ENCODE results near the gene SMC3. TPM values are rescaled to one million over a fixed set of nuclear protein-coding genes. Genes with fewer than 3 reads are reported as not detected.

SMC3 gene
- total RNA-seq, 5 donors from 2014 or later (not counting 1 experiment from before 2014, with no cell fraction given): 37.1 to 42.0 (median 39.2) TPM

DNA sequence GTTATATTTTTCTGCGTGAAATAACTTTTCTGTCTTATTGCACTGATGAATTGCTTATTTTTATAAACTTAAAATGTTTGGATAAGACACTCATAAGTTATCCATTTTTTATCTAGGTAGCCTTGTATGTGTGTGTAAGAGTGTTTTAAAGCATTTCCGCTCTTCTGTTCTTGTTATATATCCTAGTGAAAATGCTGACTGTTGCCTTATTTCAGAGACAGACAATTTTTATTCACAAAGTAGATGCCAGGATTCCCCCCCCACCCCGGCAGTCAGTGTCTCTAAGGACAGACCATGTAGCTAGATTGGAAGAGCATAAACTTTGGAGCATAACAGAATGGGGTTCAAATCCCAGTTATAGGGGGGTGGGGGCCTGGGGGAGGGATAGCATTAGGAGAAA is 1.6 kb downstream of the SMC3 start:
- peaks cover 0 to 2% of the 10 kb centered on the region in 2 donors for H3K36me3 ChIP-seq (ENCODE audit: control insufficient read depth in 2 of 2, extremely low read depth in 1 of 2, insufficient read depth in 1 of 2, low read length in 1 of 2)
- CTCF ChIA-PET: interaction anchor here in 1 of 2 donors (0.7 to 1.0 kb wide), 4 partner anchors 29 to 264 kb away, joined by 4 to 5 read pairs (median 4); partner anchors contain the start of gene SMNDC1

DNA sequence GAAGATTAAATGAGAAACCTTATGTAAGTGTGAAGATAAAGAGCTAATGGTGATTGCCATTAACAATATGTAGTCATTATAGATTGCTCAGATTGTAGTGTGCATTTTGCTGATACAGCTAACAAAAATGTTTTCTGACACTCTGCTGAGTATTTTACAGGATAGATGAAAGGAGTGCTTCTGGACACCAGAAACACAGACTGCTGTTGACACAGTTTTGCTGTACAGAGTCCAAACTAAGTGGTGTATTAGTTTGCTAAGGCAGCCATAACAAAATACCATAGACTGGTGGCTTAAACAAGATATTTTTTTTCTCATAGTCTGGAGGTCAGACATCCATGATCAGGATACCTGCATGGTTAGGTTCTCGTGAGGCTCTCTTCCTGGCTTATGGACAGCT is 2.2 kb downstream of the SMC3 start:
- POLR2A ChIA-PET: interaction anchor here (0.5 to 0.8 kb wide), 6 partner anchors 11 to 1128 kb away, joined by 3 to 19 read pairs (median 5); no protein-coding TSS in a partner anchor
- peaks cover 23 to 33% of the 10 kb centered on the region in 2 experiments for H3K4me1 ChIP-seq (ENCODE audit: control insufficient read depth in 1 of 2, extremely low read depth in 1 of 2, insufficient read depth in 2 of 2, low read length in 2 of 2)
- no peak overlapping the region for H3K4me3 ChIP-seq (ENCODE audit: control insufficient read depth in 1 of 2, extremely low read depth in 1 of 2, low read length in 1 of 2)

More for the DNA sequence above, 1.6 kb downstream of the SMC3 start:
- Mint-ChIP-seq H3K4me1 (peaks cover 43 to 57% (median 55%) of the 10 kb centered on the region in 3 donors), H3K36me3 (peaks cover 12% of the 10 kb centered on the region), H3K4me3 (peak overlapping the region; percentile 94 to 96 (median 95)), H3K27ac (no peak overlapping the region), H3K27me3 (peaks cover 4 to 5% of the 10 kb centered on the region in 2 donors), H3K9me3 (no peaks in the 10 kb centered on the region)
- DNase-seq (no peak), ATAC-seq (replicated peaks in 1 of 4) (no peak)
- Histone ChIP-seq H3K4me1 (ENCODE audit: control insufficient read depth in 1 of 2, extremely low read depth in 1 of 2, insufficient read depth in 2 of 2, low read length in 2 of 2) (peaks cover 20 to 32% of the 10 kb centered on the region in 2 experiments), H3K4me3 (ENCODE audit: control insufficient read depth in 1 of 2, extremely low read depth in 1 of 2, low read length in 1 of 2) (peak overlapping the region in 1 of 2 donors; percentile 94), H3K9me3 (no peaks in the 10 kb centered on the region), H3K27me3 (replicated peaks in 1 of 2; ENCODE audit: control insufficient read depth in 2 of 2, extremely low read depth in 1 of 2, insufficient read depth in 2 of 2, low read length in 1 of 2) (peaks cover 0 to 4% of the 10 kb centered on the region in 2 experiments), H3K27ac (ENCODE audit: low read length) (no peak overlapping the region)
- POLR2A ChIA-PET: interaction anchor here (0.6 to 0.8 kb wide), 4 partner anchors 12 to 350 kb away, joined by 3 to 19 read pairs (median 7); no protein-coding TSS in a partner anchor
- WGBS (ENCODE audit: insufficient coverage): no CpG with 5 or more reads among the region's 3 CpGs

DNA sequence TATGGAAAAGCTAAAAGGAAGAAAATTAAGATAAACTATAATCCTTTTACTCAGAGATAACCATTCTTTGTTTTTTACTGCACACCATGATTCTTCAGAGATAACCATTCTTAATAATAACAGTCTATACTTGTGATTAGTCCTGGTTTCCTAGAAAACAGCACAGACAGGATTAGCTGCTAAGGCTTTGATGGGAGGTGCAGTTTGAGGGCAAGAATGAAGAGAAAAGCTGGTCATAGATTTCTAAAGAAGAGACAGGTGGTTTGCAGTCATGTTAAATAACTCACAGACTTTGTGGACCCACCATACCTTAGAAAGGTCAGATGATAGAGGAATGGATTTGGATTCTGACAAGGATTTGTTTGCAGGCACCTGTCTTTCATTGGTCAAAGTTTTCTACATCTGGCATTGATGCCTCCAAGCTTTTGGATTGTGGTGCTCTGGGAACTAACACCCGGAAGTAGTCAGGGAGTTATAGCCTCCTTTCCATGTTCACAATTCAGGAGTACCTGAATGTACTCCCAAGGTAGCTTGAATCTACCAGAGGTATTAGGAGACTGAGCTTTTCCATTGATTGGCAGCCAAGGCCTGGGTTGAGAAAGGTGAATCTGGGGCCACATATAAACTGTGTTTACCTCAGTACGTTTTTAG is 3.7 kb downstream of the SMC3 start:
- Histone ChIP-seq H3K36me3 (ENCODE audit: control insufficient read depth in 2 of 2, extremely low read depth in 1 of 2, insufficient read depth in 1 of 2, low read length in 1 of 2) (peaks cover 0 to 21% of the 10 kb centered on the region in 2 donors), H3K27me3 (replicated peaks in 1 of 2; ENCODE audit: control insufficient read depth in 2 of 2, extremely low read depth in 1 of 2, insufficient read depth in 2 of 2, low read length in 1 of 2) (no peaks in the 10 kb centered on the region), H3K9me3 (no peaks in the 10 kb centered on the region), H3K4me3 (ENCODE audit: control insufficient read depth in 1 of 2, extremely low read depth in 1 of 2, low read length in 1 of 2) (no peak overlapping the region), H3K27ac (ENCODE audit: low read length) (no peak overlapping the region), H3K4me1 (ENCODE audit: control insufficient read depth in 1 of 2, extremely low read depth in 1 of 2, insufficient read depth in 2 of 2, low read length in 2 of 2) (peaks cover 23 to 36% of the 10 kb centered on the region in 2 experiments)
- DNase-seq: no peak
- Mint-ChIP-seq H3K4me3 (peak overlapping the region in 1 of 3 donors; percentile 96), H3K27ac (no peak overlapping the region), H3K27me3 (no peaks in the 10 kb centered on the region), H3K9me3 (no peaks in the 10 kb centered on the region), H3K36me3 (peaks cover 23% of the 10 kb centered on the region), H3K4me1 (peaks cover 55 to 73% (median 72%) of the 10 kb centered on the region in 3 donors)
- no CpG with 5 or more reads among the region's 2 CpGs for WGBS (ENCODE audit: insufficient coverage)
- ChIA-PET CTCF (interaction anchor here (0.5 to 1.6 kb wide), 3 partner anchors 21 to 1854 kb away, joined by 3 to 4 read pairs (median 3); no protein-coding TSS in a partner anchor), POLR2A (interaction anchor here in 1 of 2 donors (0.6 kb wide), 1 partner anchor 53 kb away, joined by 3 read pairs; no protein-coding TSS in a partner anchor)
- ATAC-seq (replicated peaks in 1 of 4): no peak

More for the DNA sequence above, 2.2 kb downstream of the SMC3 start:
- no CpG with 5 or more reads among the region's 1 CpG for WGBS (ENCODE audit: insufficient coverage)
- CTCF ChIA-PET: interaction anchor here in 1 of 2 donors (0.7 to 1.6 kb wide), 4 partner anchors 20 to 261 kb away, joined by 3 to 5 read pairs (median 4); no protein-coding TSS in a partner anchor
- peaks cover 0 to 4% of the 10 kb centered on the region in 2 experiments for H3K27me3 ChIP-seq (replicated peaks in 1 of 2; ENCODE audit: control insufficient read depth in 2 of 2, extremely low read depth in 1 of 2, insufficient read depth in 2 of 2, low read length in 1 of 2)
- no peak for DNase-seq
- Mint-ChIP-seq H3K4me3 (peak overlapping the region; percentile 94 to 96 (median 95)), H3K36me3 (peaks cover 17% of the 10 kb centered on the region), H3K27me3 (no peaks in the 10 kb centered on the region), H3K27ac (peak overlapping the region in 1 of 2 donors; percentile 33), H3K4me1 (peaks cover 49 to 63% (median 61%) of the 10 kb centered on the region in 3 donors), H3K9me3 (no peaks in the 10 kb centered on the region)
- no peak overlapping the region for H3K27ac ChIP-seq (ENCODE audit: low read length)
- peaks cover 0 to 8% of the 10 kb centered on the region in 2 donors for H3K36me3 ChIP-seq (ENCODE audit: control insufficient read depth in 2 of 2, extremely low read depth in 1 of 2, insufficient read depth in 1 of 2, low read length in 1 of 2)
- H3K9me3 ChIP-seq: no peaks in the 10 kb centered on the region
- no peak for ATAC-seq (replicated peaks in 1 of 4)

DNA sequence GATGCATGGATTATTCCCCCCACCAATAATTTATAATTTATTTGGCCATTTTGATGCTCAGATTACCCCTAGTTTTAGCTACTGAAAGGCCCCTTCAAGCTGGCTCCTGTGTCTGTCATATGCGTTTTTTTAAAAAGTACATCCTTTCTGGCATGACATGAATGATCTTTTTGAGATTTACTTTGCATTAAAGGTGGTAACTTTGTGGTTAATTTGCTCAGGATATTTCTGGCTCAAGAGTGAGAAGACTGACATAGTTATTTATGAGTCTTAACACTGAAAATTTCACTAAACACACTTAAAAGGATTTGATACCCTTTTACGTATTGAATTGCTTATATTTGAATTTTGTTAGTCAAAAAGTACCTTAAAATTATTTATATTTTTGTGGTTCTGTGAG is 5.4 kb downstream of the SMC3 start:
- Histone ChIP-seq H3K4me1 (ENCODE audit: control insufficient read depth in 1 of 2, extremely low read depth in 1 of 2, insufficient read depth in 2 of 2, low read length in 2 of 2) (peaks cover 19 to 36% of the 10 kb centered on the region in 2 experiments), H3K27me3 (replicated peaks in 1 of 2; ENCODE audit: control insufficient read depth in 2 of 2, extremely low read depth in 1 of 2, insufficient read depth in 2 of 2, low read length in 1 of 2) (no peaks in the 10 kb centered on the region), H3K4me3 (ENCODE audit: control insufficient read depth in 1 of 2, extremely low read depth in 1 of 2, low read length in 1 of 2) (no peak overlapping the region), H3K27ac (ENCODE audit: low read length) (no peak overlapping the region), H3K9me3 (no peaks in the 10 kb centered on the region), H3K36me3 (ENCODE audit: control insufficient read depth in 2 of 2, extremely low read depth in 1 of 2, insufficient read depth in 1 of 2, low read length in 1 of 2) (peaks cover 3 to 31% of the 10 kb centered on the region in 2 donors)
- Mint-ChIP-seq H3K4me1 (peaks cover 54 to 70% (median 69%) of the 10 kb centered on the region in 3 donors), H3K27ac (no peak overlapping the region), H3K4me3 (peak overlapping the region in 1 of 3 donors; percentile 54), H3K27me3 (no peaks in the 10 kb centered on the region), H3K9me3 (no peaks in the 10 kb centered on the region), H3K36me3 (peaks cover 27% of the 10 kb centered on the region)
- ChIA-PET CTCF (no interaction called here), POLR2A (interaction anchor here (0.5 to 0.6 kb wide), 3 partner anchors 78 to 317 kb away, joined by 3 read pairs; no protein-coding TSS in a partner anchor)
- ATAC-seq (replicated peaks in 1 of 4) (no peak), DNase-seq (no peak)
- WGBS (ENCODE audit: insufficient coverage): 17% methylated on average over 1 of the region's 2 CpGs

DNA sequence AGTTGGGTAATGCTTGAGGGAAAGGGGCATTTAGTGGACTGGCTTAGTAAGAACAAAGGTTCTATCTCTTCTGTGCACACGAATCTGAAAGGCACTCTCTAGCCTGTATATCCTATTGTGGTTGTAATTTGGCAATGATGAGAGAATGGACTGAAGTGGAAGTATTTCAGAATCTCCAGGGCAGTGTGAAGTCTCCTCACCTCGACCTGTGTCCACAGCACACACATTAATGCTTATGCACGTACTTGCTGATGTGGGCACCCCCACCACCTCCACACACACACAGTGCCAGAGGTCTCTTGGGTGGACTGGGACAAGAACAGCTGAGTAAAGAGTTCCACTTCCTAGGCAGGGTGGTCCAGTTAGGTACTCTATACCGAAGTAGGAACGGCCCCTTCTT is 6.9 kb downstream of the SMC3 start:
- H3K27me3 ChIP-seq (replicated peaks in 1 of 2; ENCODE audit: control insufficient read depth in 2 of 2, extremely low read depth in 1 of 2, insufficient read depth in 2 of 2, low read length in 1 of 2): no peaks in the 10 kb centered on the region
- Mint-ChIP-seq H3K4me1 (peaks cover 53 to 60% (median 58%) of the 10 kb centered on the region in 3 donors), H3K27me3 (no peaks in the 10 kb centered on the region), H3K27ac (no peak overlapping the region), H3K9me3 (no peaks in the 10 kb centered on the region), H3K36me3 (peaks cover 39% of the 10 kb centered on the region), H3K4me3 (no peak overlapping the region)
- peaks cover 4 to 45% of the 10 kb centered on the region in 2 donors for H3K36me3 ChIP-seq (ENCODE audit: control insufficient read depth in 2 of 2, extremely low read depth in 1 of 2, insufficient read depth in 1 of 2, low read length in 1 of 2)
- POLR2A ChIA-PET: interaction anchor here in 1 of 2 donors (0.6 kb wide), 1 partner anchor 9 kb away, joined by 3 read pairs; no protein-coding TSS in a partner anchor
- H3K9me3 ChIP-seq: no peaks in the 10 kb centered on the region
- CTCF ChIA-PET: interaction anchor here in 1 of 2 donors (0.6 to 0.7 kb wide), 2 partner anchors 24 to 51 kb away, joined by 3 read pairs; no protein-coding TSS in a partner anchor
- ATAC-seq (replicated peaks in 1 of 4) (no peak), DNase-seq (no peak)
- peaks cover 13 to 26% of the 10 kb centered on the region in 2 experiments for H3K4me1 ChIP-seq (ENCODE audit: control insufficient read depth in 1 of 2, extremely low read depth in 1 of 2, insufficient read depth in 2 of 2, low read length in 2 of 2)
- H3K27ac ChIP-seq (ENCODE audit: low read length): no peak overlapping the region
- no peak overlapping the region for H3K4me3 ChIP-seq (ENCODE audit: control insufficient read depth in 1 of 2, extremely low read depth in 1 of 2, low read length in 1 of 2)
- no CpG with 5 or more reads among the region's 5 CpGs for WGBS (ENCODE audit: insufficient coverage)

DNA sequence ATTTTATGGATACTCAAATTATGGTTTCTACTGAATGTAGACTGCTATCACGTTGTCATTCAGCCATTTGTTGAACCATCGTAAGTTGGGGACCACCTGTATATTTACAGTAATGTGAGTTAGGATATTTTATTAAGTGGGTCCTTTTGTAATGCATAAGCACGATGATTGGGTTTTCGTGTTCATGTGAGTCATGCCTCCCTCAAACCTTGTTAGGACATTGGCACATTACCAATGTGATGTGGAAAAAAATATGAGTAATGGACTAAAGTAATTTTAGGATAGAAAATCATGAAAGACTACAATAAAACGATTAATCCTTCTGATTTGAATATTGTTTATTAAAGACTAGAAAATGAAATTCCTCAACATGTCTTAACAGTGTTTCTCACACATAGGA is 8.7 kb downstream of the SMC3 start:
- WGBS (ENCODE audit: insufficient coverage): no CpG with 5 or more reads among the region's 5 CpGs

More for the DNA sequence above, 8.7 kb downstream of the SMC3 start:
- H3K4me3 ChIP-seq (ENCODE audit: control insufficient read depth in 1 of 2, extremely low read depth in 1 of 2, low read length in 1 of 2): no peak overlapping the region
- H3K27ac ChIP-seq (ENCODE audit: low read length): no peak overlapping the region
- ChIA-PET POLR2A (no interaction called here), CTCF (no interaction called here)
- H3K27me3 ChIP-seq (replicated peaks in 1 of 2; ENCODE audit: control insufficient read depth in 2 of 2, extremely low read depth in 1 of 2, insufficient read depth in 2 of 2, low read length in 1 of 2): no peaks in the 10 kb centered on the region
- DNase-seq (no peak), ATAC-seq (replicated peaks in 1 of 4) (no peak)
- Mint-ChIP-seq H3K4me3 (no peak overlapping the region), H3K9me3 (no peaks in the 10 kb centered on the region), H3K4me1 (peaks cover 35 to 42% (median 40%) of the 10 kb centered on the region in 3 donors), H3K27ac (no peak overlapping the region), H3K36me3 (peaks cover 39% of the 10 kb centered on the region), H3K27me3 (no peaks in the 10 kb centered on the region)
- H3K9me3 ChIP-seq: no peaks in the 10 kb centered on the region
- H3K36me3 ChIP-seq (ENCODE audit: control insufficient read depth in 2 of 2, extremely low read depth in 1 of 2, insufficient read depth in 1 of 2, low read length in 1 of 2): peaks cover 4 to 61% of the 10 kb centered on the region in 2 donors
- peaks cover 7 to 13% of the 10 kb centered on the region in 2 experiments for H3K4me1 ChIP-seq (ENCODE audit: control insufficient read depth in 1 of 2, extremely low read depth in 1 of 2, insufficient read depth in 2 of 2, low read length in 2 of 2)

Data from T-cell (primary cell).